GM10266 (cell line): ENCODE results near the gene MTR.
A peak's percentile ranks its signal among the peaks of the same experiment; 100 is the strongest.

Source experiments
- DNase-seq: peaks from one replicate; pipeline ENCODE4 v3.0.0; 2012; ENCODE audit errors: extremely low spot score
- CTCF ChIP-seq: IDR thresholded peaks from 2 replicates; pipeline ENCODE4 v1.5.1; 2012; ENCODE audit warnings: mild to moderate bottlenecking, low read depth; ENCODE audit not compliant: control insufficient read depth, insufficient read depth; ENCODE audit errors: missing control alignments

The MTR gene

DNA sequence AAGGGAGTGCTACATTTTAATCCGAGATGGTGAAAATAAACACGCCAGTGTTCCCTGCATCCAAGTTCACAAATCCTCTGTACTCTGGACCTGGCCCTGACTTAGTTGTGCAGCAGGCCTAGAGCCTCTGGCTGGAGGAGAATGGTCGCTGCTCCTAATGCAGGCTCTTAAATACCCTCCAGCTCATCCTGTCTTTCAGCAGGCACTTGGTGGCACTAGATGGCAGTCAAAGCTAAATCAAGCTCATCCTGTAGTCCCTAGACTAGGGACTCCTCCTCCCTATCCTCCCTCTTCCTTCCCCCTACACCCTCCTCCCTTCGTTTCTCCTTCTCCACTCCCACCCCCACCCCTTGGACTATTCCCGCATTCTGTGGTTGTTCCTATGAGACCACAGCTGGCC lies 41.6 kb upstream of the MTR start:
- peak; percentile 45 for TF ChIP-seq CTCF
- no peak for DNase-seq

GRCh38 chr1:236753964-236754363 lies 41.1 kb upstream of the MTR start:
- TF ChIP-seq CTCF: no peak
- no peak for DNase-seq

GRCh38 chr1:236754525-236755210 lies 40.4 kb upstream of the MTR start:
- TF ChIP-seq CTCF: no peak
- no peak for DNase-seq

DNA sequence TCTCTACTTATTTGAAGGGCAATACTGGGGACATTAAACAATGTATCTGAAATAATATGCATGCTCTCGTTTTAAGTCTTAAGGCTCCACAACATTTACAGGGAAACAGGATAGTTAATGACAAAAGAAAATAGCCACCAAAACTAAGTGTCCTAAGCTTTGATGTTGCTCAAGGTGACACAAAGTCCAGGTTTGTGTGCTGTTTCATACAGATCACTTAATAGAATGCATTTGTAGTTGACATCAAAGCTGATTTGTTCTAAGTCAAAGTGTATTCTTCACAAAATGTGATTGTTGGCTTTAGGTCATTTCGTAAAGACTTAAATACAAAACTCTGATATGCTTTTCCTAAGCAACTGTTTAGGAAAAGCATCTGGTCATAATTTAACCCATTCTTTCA lies 37.5 kb upstream of the MTR start:
- no peak for DNase-seq
- no peak for TF ChIP-seq CTCF

DNA sequence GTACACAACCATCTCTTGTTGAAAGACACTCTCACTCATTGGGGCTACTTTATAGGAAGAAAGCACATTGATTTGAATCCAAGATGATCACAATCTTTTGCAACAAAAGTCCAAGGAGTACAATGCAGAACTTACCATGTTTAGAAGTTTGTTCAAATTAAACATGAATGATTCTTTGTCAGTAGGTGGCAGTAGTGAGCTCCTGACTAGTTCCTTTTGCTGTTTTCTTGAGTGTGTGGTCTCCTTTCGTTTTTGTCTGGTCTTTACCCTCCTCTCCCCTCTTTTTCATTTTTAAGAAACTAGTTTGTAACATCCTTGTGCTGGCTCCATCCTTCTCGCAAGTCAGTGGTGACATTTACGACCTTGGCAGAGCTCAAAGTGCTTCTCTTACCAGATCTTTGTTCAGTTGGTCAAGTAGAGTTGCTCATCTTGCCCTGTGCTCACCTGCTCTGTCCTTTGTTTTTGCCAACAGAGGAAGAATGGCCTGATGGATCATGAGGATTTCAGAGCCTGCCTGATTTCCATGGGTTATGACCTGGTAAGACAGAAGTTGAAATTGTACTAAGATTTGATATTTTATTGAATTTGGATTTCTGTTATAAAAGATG lies 35.7 kb upstream of the MTR start:
- peak; percentile 63 for DNase-seq
- peak; percentile 61 for TF ChIP-seq CTCF

GRCh38 chr1:236760480-236760879 lies 34.6 kb upstream of the MTR start:
- no peak for TF ChIP-seq CTCF

DNA sequence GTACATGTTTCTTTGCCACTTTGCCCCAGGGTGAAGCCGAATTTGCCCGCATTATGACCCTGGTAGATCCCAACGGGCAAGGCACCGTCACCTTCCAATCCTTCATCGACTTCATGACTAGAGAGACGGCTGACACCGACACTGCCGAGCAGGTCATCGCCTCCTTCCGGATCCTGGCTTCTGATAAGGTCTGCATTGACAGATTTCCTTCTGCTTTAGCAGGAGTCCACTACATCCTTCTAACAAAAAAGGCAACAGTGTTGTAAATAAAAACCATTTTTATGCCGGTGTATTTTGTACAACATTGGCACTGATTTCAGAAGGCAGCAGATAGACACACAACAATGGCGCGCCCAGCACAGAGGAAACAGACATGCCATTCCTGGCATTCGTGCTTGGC lies 34.1 kb upstream of the MTR start:
- no peak for DNase-seq
- TF ChIP-seq CTCF: no peak

More at GRCh38 chr1:236760480-236760879, 34.6 kb upstream of the MTR start:
- no peak for DNase-seq
